SK-N-SH treated with all-trans-retinoic acid at 6 μM for 48 hours (cell line): Measurements from ENCODE around the gene C5.

Source experiments
- ATAC-seq: fragments of 200-7000 bp; cut with Tn5 transposase; 3 replicates; pipeline ENCODE4 v1.9.1; 2020; ENCODE audit warnings: mild to moderate bottlenecking, moderate library complexity
- BACH2 ChIP-seq: fragments of 250-450 bp; sonication (Bioruptor Pico); IDR thresholded peaks from 2 replicates; pipeline ENCODE4 v1.9.0; 2021; ENCODE audit warnings: mild to moderate bottlenecking, borderline replicate concordance
- CSDC2 ChIP-seq: fragments of 250-450 bp; sonication (Bioruptor Pico); IDR thresholded peaks from 2 replicates; pipeline ENCODE4 v1.5.0; 2020; ENCODE audit warnings: mild to moderate bottlenecking, moderate library complexity
- ESRRG ChIP-seq: fragments of 250-450 bp; sonication (Bioruptor Pico); IDR thresholded peaks from 2 replicates; pipeline ENCODE4 v1.6.1; 2021; ENCODE audit warnings: mild to moderate bottlenecking
- GLIS3 ChIP-seq: fragments of 250-450 bp; sonication (Bioruptor Pico); IDR thresholded peaks from 2 replicates; pipeline ENCODE4 v1.5.0; 2020; ENCODE audit warnings: mild to moderate bottlenecking, moderate library complexity
- ISL1 ChIP-seq: fragments of 250-450 bp; sonication (Bioruptor Pico); IDR thresholded peaks from 2 replicates; pipeline ENCODE4 v2.1.2; 2022; ENCODE audit warnings: mild to moderate bottlenecking, moderate library complexity
- OSR1 ChIP-seq: fragments of 250-450 bp; sonication (Bioruptor Pico); IDR thresholded peaks from 2 replicates; pipeline ENCODE4 v1.8.0; 2022; ENCODE audit warnings: moderate library complexity, mild to moderate bottlenecking, inconsistent platforms
- PPARA ChIP-seq: fragments of 250-450 bp; sonication (Bioruptor Pico); IDR thresholded peaks from 2 replicates; pipeline ENCODE4 v1.5.0; 2020; ENCODE audit warnings: mild to moderate bottlenecking, borderline replicate concordance
- RARB ChIP-seq: fragments of 250-450 bp; sonication (Bioruptor Pico); IDR thresholded peaks from 2 replicates; pipeline ENCODE4 v1.8.0; 2021; ENCODE audit warnings: mild to moderate bottlenecking, moderate library complexity
- SNAI2 ChIP-seq: fragments of 250-450 bp; sonication (Bioruptor Pico); IDR thresholded peaks from 2 replicates; pipeline ENCODE4 v1.5.0; 2020; ENCODE audit warnings: mild to moderate bottlenecking, moderate library complexity
- TCF4 ChIP-seq: fragments of 250-450 bp; sonication (Bioruptor Pico); IDR thresholded peaks from 2 replicates; pipeline ENCODE4 v1.8.0; 2021; ENCODE audit warnings: mild to moderate bottlenecking, moderate library complexity, borderline replicate concordance
- TOX ChIP-seq: fragments of 250-450 bp; sonication (Bioruptor Pico); IDR thresholded peaks from 2 replicates; pipeline ENCODE4 v1.8.0; 2021; ENCODE audit warnings: mild to moderate bottlenecking, moderate library complexity, borderline replicate concordance
- ZFP3 ChIP-seq: fragments of 250-450 bp; sonication (Bioruptor Pico); IDR thresholded peaks from 2 replicates; pipeline ENCODE4 v1.5.0; 2020; ENCODE audit warnings: mild to moderate bottlenecking, moderate library complexity
- ZFP30 ChIP-seq: fragments of 450-650 bp; formaldehyde crosslinking; IDR thresholded peaks from 2 replicates; pipeline ENCODE4 v1.5.0; 2022; ENCODE audit warnings: mild to moderate bottlenecking, moderate library complexity
- ZNF565 ChIP-seq: fragments of 450-650 bp; formaldehyde crosslinking; conservative IDR thresholded peaks from 2 replicates; pipeline ENCODE4 v1.5.0; 2020; ENCODE audit warnings: low read depth, mild to moderate bottlenecking, moderate library complexity
- ZNF70 ChIP-seq: fragments of 450-650 bp; formaldehyde crosslinking; IDR thresholded peaks from 2 replicates; pipeline ENCODE4 v1.5.0; 2020; ENCODE audit warnings: mild to moderate bottlenecking, moderate library complexity
- ZNF8 ChIP-seq: fragments of 450-650 bp; formaldehyde crosslinking; IDR thresholded peaks from 2 replicates; pipeline ENCODE4 v1.5.0; 2020; ENCODE audit warnings: mild to moderate bottlenecking, moderate library complexity
- TF ChIP-seq, protein P1 (sequence below): fragments of 250-450 bp; sonication (Bioruptor Pico); IDR thresholded peaks from 2 replicates; pipeline ENCODE4 v1.5.0; 2020; ENCODE audit warnings: mild to moderate bottlenecking, moderate library complexity
- TF ChIP-seq, protein P2 (sequence below): fragments of 250-450 bp; sonication (Bioruptor Pico); IDR thresholded peaks from 2 replicates; pipeline ENCODE4 v1.8.0; 2020; ENCODE audit warnings: mild to moderate bottlenecking, moderate library complexity, borderline replicate concordance
- TF ChIP-seq, protein P3 (sequence below): fragments of 250-450 bp; sonication (Bioruptor Pico); IDR thresholded peaks from 2 replicates; pipeline ENCODE4 v1.5.1; 2020; ENCODE audit warnings: low read depth, mild to moderate bottlenecking, moderate library complexity
- TF ChIP-seq, protein P4 (sequence below): fragments of 250-450 bp; sonication (Bioruptor Pico); IDR thresholded peaks from 2 replicates; pipeline ENCODE4 v1.8.0; 2021; ENCODE audit warnings: low read depth, mild to moderate bottlenecking, moderate library complexity, borderline replicate concordance
- TF ChIP-seq, protein P5 (sequence below): fragments of 250-450 bp; sonication (Bioruptor Pico); IDR thresholded peaks from 2 replicates; pipeline ENCODE4 v1.5.1; 2021; ENCODE audit warnings: mild to moderate bottlenecking, moderate library complexity

C5 gene

DNA sequence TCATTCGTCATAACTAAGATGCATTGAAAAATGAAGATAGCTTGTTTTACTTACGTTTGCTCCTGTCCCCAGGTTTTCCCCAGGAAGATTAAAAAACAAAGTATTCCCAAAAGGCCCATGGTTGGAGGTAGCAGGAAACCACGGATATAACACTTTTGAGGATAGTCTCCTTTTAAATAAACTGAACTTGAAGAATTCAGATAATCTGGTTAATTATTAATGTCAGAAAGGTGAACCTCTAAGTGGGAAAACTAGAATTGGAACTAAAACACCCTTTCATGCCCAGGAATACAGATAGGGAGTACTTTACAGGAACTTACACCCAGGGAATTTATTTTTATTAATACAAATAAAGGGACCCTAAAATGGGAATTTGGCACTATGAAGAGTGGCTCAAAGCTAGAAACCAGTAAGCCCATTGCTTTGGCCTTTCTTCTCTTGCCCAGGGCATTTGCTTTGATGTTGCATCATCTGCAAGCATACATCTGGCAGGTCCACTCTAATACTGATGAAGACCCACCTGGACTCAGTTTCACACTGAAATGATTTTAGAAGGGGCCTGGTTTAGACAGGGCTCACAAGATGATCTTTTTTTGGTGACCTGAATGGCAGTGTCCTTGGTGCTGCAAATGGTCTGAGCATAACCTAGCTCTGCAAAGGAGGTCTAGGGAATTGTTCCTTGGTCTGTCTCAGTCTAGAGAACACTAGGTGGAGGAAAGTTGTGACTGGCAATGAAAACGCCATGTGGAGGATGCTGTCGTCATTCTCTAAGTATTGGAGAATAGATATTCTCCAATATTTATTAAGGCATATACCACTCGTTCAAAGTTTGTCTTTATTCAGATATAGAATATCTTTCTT, at the start of gene C5:
Gene C5, minus strand, starts transcription at position 148 of the 861 bp plus-strand sequence. Its CDS starts 29 bp downstream, at position 119.
- ATAC-seq = no peak
- TF ChIP-seq ISL1 (CRISPR knock-in tag) (no peak), ESRRG (CRISPR knock-in tag) (no peak), ZNF8 (CRISPR knock-in tag) (no peak), PPARA (CRISPR knock-in tag) (no peak), CSDC2 (CRISPR knock-in tag) (no peak), ZFP3 (no peak), OSR1 (no peak), SNAI2 (CRISPR knock-in tag) (no peak), BACH2 (CRISPR knock-in tag) (no peak), RARB (CRISPR knock-in tag) (no peak), TCF4 (CRISPR knock-in tag) (no peak), ZNF70 (CRISPR knock-in tag) (no peak), ZFP30 (CRISPR knock-in tag) (no peak)
- TF ChIP-seq, protein P1, sequence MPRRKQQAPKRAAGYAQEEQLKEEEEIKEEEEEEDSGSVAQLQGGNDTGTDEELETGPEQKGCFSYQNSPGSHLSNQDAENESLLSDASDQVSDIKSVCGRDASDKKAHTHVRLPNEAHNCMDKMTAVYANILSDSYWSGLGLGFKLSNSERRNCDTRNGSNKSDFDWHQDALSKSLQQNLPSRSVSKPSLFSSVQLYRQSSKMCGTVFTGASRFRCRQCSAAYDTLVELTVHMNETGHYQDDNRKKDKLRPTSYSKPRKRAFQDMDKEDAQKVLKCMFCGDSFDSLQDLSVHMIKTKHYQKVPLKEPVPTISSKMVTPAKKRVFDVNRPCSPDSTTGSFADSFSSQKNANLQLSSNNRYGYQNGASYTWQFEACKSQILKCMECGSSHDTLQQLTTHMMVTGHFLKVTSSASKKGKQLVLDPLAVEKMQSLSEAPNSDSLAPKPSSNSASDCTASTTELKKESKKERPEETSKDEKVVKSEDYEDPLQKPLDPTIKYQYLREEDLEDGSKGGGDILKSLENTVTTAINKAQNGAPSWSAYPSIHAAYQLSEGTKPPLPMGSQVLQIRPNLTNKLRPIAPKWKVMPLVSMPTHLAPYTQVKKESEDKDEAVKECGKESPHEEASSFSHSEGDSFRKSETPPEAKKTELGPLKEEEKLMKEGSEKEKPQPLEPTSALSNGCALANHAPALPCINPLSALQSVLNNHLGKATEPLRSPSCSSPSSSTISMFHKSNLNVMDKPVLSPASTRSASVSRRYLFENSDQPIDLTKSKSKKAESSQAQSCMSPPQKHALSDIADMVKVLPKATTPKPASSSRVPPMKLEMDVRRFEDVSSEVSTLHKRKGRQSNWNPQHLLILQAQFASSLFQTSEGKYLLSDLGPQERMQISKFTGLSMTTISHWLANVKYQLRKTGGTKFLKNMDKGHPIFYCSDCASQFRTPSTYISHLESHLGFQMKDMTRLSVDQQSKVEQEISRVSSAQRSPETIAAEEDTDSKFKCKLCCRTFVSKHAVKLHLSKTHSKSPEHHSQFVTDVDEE = no peak
- TF ChIP-seq, protein P2, sequence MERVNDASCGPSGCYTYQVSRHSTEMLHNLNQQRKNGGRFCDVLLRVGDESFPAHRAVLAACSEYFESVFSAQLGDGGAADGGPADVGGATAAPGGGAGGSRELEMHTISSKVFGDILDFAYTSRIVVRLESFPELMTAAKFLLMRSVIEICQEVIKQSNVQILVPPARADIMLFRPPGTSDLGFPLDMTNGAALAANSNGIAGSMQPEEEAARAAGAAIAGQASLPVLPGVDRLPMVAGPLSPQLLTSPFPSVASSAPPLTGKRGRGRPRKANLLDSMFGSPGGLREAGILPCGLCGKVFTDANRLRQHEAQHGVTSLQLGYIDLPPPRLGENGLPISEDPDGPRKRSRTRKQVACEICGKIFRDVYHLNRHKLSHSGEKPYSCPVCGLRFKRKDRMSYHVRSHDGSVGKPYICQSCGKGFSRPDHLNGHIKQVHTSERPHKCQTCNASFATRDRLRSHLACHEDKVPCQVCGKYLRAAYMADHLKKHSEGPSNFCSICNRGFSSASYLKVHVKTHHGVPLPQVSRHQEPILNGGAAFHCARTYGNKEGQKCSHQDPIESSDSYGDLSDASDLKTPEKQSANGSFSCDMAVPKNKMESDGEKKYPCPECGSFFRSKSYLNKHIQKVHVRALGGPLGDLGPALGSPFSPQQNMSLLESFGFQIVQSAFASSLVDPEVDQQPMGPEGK = no peak
- TF ChIP-seq, protein P3, sequence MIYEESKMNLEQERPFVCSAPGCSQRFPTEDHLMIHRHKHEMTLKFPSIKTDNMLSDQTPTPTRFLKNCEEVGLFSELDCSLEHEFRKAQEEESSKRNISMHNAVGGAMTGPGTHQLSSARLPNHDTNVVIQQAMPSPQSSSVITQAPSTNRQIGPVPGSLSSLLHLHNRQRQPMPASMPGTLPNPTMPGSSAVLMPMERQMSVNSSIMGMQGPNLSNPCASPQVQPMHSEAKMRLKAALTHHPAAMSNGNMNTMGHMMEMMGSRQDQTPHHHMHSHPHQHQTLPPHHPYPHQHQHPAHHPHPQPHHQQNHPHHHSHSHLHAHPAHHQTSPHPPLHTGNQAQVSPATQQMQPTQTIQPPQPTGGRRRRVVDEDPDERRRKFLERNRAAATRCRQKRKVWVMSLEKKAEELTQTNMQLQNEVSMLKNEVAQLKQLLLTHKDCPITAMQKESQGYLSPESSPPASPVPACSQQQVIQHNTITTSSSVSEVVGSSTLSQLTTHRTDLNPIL (CRISPR knock-in tag) = no peak
- TF ChIP-seq, protein P4, sequence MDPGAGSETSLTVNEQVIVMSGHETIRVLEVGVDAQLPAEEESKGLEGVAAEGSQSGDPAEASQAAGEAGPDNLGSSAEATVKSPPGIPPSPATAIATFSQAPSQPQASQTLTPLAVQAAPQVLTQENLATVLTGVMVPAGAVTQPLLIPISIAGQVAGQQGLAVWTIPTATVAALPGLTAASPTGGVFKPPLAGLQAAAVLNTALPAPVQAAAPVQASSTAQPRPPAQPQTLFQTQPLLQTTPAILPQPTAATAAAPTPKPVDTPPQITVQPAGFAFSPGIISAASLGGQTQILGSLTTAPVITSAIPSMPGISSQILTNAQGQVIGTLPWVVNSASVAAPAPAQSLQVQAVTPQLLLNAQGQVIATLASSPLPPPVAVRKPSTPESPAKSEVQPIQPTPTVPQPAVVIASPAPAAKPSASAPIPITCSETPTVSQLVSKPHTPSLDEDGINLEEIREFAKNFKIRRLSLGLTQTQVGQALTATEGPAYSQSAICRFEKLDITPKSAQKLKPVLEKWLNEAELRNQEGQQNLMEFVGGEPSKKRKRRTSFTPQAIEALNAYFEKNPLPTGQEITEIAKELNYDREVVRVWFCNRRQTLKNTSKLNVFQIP (CRISPR knock-in tag) = no peak
- TF ChIP-seq, all 23 proteins: peak for 0

DNA sequence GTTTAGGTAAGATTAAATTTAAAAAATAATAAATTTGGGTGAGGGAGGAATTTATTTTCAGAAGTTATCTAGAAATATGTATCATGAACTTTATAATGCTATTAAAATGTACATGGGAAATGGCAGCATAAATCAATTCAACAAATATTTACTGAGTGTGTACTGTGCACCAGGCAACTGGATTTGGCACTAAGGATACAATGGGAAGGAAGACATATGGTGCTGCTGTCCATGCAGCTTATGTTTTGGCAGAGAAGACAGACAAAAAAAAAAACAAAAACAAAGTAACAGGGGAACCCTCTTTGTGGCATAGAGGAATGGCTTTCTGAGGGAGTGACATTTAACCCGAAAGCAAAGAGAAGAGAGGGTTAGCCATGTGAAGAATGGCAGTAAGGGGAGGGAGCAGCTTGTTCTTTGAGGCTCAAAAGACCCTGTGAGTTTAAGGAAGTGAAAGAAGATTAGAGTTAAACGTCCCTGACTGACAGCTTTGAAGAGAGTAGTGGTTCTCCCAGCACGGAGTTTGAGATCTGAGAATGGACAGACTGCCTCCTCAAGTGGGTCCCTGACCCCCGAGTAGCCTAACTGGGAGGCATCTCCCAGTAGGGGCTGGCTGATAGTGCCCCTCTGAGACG, 48.6 kb upstream of the C5 start:
- ATAC-seq = no peak
- TF ChIP-seq TCF4 (CRISPR knock-in tag) = no peak
- no peak for TF ChIP-seq ZNF70 (CRISPR knock-in tag)
- no peak for TF ChIP-seq PPARA (CRISPR knock-in tag)
- no peak for TF ChIP-seq GLIS3 (CRISPR knock-in tag)
- TF ChIP-seq, protein P4 (CRISPR knock-in tag) = no peak
- TF ChIP-seq OSR1 = no peak
- TF ChIP-seq TOX (CRISPR knock-in tag) = no peak
- TF ChIP-seq, protein P5, sequence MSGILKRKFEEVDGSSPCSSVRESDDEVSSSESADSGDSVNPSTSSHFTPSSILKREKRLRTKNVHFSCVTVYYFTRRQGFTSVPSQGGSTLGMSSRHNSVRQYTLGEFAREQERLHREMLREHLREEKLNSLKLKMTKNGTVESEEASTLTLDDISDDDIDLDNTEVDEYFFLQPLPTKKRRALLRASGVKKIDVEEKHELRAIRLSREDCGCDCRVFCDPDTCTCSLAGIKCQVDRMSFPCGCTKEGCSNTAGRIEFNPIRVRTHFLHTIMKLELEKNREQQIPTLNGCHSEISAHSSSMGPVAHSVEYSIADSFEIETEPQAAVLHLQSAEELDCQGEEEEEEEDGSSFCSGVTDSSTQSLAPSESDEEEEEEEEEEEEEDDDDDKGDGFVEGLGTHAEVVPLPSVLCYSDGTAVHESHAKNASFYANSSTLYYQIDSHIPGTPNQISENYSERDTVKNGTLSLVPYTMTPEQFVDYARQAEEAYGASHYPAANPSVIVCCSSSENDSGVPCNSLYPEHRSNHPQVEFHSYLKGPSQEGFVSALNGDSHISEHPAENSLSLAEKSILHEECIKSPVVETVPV (CRISPR knock-in tag) = no peak
- no peak for TF ChIP-seq RARB (CRISPR knock-in tag)
- TF ChIP-seq ZFP30 (CRISPR knock-in tag) = no peak
- no peak for TF ChIP-seq SNAI2 (CRISPR knock-in tag)
- TF ChIP-seq CSDC2 (CRISPR knock-in tag) = no peak
- no peak for TF ChIP-seq ZNF565 (CRISPR knock-in tag)
- TF ChIP-seq, protein P1 = no peak
